ENCODE measurements around the gene ABCC8. TPM values are rescaled to one million over a fixed set of nuclear protein-coding genes. Genes with fewer than 3 reads are reported as not detected.

ABCC8 gene
- total and polyA plus RNA-seq, 9 of the 15 experiments (the other 6 are each of a cell fraction or from before 2014, with no cell fraction given): not detected

GRCh38 chr11:17403980-17404759, 72.5 kb downstream of the ABCC8 start (continued):
- TF ChIP-seq CTCFL (IDR thresholded peaks at IDR 0.05; ENCODE audit: borderline replicate concordance, insufficient read depth, low read depth, low read length, poor library complexity, severe bottlenecking): no peak
- no peak for TF ChIP-seq E2F1 (CRISPR knock-in tag; IDR thresholded peaks at IDR 0.05)
- peak; percentile 58; the same call in 1 of the 2 replicates for TF ChIP-seq CEBPG (CRISPR knock-in tag; IDR thresholded peaks at IDR 0.05)
- peak; percentile 53 to 89; a peak in 3 of 4 replicates for TF ChIP-seq CEBPG (tag; conservative IDR thresholded peaks at IDR 0.05 in 1 of 2, IDR thresholded peaks at IDR 0.05 in 1 of 2)
- no peak for TF ChIP-seq RBBP5 (IDR thresholded peaks at IDR 0.05; ENCODE audit: borderline replicate concordance, insufficient read depth, low read length, poor library complexity, severe bottlenecking)
- no peak for TF ChIP-seq RAD21 (CRISPR knock-in tag; conservative IDR thresholded peaks at IDR 0.05 in 1 of 2, IDR thresholded peaks at IDR 0.05 in 1 of 2)
- no peak for TF ChIP-seq NCOA6 (IDR thresholded peaks at IDR 0.05)
